ENCODE data around the gene CHSY1.

DNA sequence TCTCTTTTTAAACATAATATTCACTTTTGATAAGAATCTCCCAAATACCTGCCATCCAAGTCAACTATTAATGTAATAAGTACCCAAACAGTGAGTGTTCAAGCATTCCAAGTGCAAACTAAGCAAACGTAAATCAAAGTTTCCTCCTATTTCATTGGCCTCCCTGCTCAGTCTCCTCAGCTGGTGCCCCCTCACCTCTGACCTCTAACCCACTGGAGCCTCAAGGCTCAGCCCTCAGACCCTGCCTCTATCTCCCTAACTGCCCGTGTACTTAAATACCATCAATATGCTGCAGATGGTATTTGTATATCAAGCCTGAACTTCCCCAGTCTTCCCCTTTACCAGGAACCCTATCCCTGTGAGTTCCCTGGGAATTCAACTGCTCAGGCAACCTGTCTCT, 31.8 kb downstream of the CHSY1 start:
- TF ChIP-seq POLR2AphosphoS5 (IDR thresholded peaks at IDR 0.05) (no peak), POLR2A (IDR thresholded peaks at IDR 0.05) (no peak), EP300 (IDR thresholded peaks at IDR 0.05) (no peak)
- TF ChIP-seq, protein P1, sequence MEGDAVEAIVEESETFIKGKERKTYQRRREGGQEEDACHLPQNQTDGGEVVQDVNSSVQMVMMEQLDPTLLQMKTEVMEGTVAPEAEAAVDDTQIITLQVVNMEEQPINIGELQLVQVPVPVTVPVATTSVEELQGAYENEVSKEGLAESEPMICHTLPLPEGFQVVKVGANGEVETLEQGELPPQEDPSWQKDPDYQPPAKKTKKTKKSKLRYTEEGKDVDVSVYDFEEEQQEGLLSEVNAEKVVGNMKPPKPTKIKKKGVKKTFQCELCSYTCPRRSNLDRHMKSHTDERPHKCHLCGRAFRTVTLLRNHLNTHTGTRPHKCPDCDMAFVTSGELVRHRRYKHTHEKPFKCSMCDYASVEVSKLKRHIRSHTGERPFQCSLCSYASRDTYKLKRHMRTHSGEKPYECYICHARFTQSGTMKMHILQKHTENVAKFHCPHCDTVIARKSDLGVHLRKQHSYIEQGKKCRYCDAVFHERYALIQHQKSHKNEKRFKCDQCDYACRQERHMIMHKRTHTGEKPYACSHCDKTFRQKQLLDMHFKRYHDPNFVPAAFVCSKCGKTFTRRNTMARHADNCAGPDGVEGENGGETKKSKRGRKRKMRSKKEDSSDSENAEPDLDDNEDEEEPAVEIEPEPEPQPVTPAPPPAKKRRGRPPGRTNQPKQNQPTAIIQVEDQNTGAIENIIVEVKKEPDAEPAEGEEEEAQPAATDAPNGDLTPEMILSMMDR (IDR thresholded peaks at IDR 0.05) = no peak
